GM18505 (cell line): ENCODE measurements around the gene NUP188.
"Not testable (repeated sequence)": the region's sequence is repeated elsewhere in the genome, so short reads cannot be mapped to it uniquely, and the experiment has no call there.

Experiments
- ATAC-seq: cut with Tn5 transposase; IDR thresholded peaks from one replicate; pipeline ENCODE4 v1.9.1; 2021; ENCODE audit not compliant: unreplicated experiment
- POLR2A ChIP-seq: IDR thresholded peaks from 4 replicates; pipeline ENCODE4 v1.6.1; 2011; ENCODE audit warnings: borderline replicate concordance; ENCODE audit not compliant: insufficient read depth, insufficient read length; ENCODE audit errors: extremely low read depth

Gene NUP188

DNA sequence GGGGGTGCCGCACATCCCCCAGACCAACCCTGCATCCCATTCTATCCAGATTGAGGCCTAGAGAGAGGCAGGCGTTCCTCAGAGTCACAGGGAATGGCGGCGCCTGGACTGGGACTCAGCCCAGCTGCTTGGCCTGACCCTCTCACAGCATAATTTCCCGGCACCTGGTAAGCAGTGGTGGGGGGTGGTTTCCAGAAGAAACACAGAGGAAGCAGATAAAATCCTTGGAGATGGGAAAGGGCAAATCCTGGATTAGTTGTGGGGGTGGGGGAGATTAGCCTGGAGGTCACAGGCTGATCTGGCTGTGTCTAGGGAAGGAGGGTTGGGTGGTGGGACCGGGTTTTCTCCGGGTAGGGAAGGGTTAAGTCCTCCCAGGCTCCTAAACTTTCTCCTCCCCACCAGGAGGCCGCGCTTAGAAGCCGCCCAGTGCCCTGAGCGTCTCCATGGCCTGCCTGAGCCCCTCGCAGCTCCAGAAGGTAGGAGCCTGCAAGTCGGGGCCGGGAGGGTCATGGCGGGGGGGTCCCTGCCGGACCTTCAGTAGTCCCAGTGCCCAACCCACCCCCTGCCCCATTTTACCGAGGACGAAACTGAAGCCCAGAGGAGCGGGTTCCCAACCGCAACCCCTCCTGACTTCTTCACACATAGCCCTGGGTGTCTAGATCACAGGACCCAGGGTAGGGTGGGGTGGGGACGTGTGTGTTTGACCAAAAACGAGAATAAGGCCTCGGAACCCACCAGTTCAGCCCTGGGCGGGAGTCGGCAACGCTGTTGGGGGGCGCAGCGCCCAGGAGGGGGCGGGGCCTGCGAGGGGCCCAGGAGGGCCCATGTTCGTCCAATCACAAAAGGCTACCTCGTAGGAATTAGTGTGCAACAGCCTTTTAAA lies 25.4 kb upstream of the NUP188 start:
- no peak for TF ChIP-seq POLR2A
- no peak for ATAC-seq

DNA sequence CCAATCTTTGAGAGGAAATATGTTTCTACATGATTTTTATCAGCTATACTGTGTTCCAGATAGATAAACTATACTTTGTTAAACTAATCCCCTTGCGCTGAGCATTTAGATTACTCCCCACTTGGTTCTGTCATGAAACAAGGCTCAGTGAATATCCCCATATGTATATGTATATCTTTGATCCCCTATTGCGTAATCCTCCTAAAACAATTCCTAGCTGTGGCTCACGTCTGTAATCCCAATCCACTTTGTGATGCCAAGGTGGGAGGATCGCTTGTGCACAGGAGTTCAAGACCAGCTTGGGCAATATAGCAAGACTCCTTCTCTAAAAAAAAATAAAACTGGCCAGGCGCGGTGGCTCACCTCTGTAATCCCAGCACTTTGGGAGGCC lies 24.0 kb upstream of the NUP188 start:
- no peak for ATAC-seq
- no peak for TF ChIP-seq POLR2A

DNA sequence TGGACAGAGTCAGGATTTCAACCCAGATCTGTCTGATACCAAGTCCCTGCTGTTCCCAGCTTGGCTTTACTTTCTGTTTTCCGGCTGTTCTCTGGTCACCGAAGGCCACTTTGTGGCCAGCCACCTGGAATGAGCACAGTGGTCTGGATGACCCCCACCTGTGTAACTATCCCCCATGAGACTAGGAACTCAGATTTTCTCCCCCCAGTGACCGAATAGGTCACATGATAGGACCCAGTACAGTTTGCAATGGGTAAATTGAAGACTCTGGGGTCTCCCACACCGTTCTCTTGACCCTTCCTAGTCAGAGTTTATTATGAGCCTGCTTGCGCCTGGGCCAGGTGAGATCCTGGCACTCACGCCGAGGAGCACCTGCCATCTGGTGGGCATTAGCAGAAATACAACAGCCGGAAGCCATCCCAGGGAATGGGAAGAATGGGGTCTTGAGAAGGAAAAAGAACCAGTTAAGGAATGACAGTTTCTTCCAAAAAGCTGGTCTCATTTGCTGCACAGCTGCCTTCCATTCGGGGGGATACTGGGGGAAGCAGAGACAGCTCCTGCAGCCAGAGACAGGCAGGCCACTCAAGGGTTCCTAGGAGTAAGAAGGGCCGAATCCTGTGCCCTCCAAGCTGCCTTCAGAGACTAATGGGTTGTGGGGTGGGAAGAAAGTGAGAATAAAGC lies 19.6 kb upstream of the NUP188 start:
- no peak for ATAC-seq
- no peak for TF ChIP-seq POLR2A

DNA sequence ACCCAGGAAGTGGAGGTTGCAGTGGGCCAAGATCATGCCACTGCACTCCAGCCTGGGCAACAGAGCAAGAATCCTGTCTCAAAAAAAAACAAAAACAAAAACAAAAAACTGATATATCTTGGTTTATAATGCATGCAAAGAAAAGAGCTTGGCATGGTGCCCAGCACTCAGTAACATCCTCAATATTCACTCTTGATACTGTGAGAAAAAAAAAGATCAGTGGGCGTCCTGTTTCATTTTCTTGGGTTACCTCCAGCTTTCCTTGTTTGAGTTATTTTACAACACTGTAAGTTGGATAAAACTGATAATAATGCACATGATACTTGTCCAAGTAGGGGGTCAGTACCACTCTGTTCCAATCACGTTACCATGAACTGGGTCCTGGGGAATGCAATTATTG lies 18.9 kb upstream of the NUP188 start:
- no peak for ATAC-seq
- TF ChIP-seq POLR2A = no peak

DNA sequence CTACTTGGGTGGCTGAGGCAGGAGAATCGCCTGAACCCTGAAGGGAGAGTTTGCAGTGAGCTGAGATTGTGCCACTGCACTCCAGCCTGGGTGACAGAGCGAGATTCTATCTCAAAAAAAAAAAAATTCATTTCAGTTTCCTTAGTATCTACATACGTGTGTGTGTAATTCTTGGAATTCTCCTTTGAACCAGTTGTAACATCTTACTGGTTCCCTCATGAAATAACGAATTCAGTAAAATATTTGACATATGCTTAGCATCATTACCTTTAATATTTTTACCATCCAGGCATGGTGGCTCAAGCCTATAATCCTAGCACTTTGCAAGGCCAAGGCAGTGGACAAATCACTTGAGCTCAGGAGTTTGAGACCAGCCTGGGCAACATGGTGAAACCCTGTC lies 17.9 kb upstream of the NUP188 start:
- no peak for ATAC-seq
- TF ChIP-seq POLR2A = no peak

DNA sequence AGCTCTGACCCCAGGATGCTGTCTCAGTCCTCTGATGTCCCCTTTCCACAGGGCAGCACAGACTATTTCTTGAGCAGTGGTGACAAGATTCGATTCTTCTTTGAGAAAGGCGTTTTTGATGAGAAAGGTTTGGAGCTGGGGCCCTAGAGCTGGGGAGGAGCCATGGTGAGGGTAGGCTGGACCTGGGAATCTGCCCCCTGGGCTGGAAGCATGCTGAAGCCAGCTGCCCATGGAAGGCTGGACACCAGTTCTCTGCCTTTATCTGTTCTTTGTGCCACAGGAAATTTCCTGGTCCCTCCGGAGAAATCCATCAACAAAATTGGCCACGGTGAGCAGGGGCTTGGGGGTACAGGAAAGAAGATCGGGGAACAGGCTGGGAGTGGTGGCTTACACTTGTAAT lies 13.8 kb upstream of the NUP188 start:
- TF ChIP-seq POLR2A = no peak
- no peak for ATAC-seq

DNA sequence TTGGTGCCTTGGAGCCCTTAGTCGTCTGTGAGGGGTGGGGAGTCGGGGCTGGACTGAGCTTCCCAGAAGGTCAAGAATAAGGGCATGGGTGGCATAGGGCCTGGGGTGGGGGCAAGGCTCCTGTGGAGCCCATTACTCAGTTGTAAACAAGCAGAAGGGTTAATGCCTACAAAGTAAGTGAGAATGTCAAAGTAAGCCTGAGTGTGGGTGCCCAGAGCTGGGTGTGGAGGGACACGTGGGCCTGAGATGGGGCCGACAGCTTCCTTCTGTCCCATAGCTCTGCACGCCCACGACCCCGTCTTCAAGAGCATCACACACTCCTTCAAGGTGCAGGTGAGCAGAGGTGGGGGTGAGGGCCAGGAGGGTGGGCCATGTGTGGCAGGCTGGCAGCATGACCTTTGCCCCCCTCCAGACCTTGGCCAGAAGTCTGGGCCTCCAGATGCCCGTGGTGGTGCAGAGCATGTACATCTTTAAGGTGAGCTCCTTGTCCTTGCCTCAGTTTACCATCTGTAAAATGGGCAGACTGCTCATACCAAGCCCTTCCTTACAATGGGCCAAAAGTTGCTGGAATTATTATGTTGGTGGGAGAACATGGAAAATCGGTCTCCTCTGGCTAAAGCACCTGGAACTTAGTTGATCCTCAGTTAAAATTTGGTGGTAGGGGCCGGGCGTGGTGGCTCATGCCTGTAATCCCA lies 11.2 kb upstream of the NUP188 start:
- TF ChIP-seq POLR2A = no peak
- no peak for ATAC-seq

DNA sequence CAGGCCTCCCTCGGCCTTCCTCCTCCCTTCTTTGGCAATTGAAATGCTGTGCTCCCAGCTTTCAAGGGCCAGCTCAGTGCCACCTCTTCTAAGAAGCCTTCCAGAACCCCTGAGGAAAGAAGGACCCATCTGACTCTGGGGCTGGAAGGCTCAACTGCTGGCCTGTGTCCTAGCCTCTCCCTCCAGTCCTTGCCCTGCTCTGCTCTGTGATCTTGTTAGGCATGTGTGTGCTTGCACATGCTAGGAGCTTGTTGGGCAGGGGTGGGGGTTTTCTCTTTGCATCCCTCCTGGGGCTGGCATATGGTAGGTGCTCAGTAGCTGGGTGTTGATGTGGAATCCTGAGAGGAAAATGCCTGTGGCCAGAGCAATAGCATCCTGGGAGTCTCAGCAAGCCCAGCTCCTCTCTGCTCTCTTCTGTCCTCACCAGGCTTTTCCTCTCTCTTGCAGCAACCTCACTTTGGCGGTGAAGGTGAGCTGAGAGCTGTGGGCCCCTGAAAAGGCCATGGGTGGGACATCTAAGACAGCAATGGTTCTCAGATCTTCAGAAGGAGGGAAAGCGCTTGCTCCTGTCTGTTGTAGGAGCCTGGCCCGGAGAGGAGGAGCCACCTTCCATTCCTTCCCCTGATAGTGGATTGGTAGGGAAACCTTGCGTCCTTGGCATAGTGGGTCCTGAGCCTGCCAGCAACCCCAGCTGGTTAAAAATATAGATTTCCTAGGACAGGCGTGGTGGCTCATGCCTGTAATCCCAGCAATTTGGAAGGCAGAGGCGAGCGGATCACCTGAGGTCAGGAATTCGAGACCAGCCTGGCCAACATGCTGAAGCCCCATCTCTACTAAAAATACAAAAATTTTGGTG lies 10.0 kb upstream of the NUP188 start:
- no peak for ATAC-seq
- TF ChIP-seq POLR2A = no peak

DNA sequence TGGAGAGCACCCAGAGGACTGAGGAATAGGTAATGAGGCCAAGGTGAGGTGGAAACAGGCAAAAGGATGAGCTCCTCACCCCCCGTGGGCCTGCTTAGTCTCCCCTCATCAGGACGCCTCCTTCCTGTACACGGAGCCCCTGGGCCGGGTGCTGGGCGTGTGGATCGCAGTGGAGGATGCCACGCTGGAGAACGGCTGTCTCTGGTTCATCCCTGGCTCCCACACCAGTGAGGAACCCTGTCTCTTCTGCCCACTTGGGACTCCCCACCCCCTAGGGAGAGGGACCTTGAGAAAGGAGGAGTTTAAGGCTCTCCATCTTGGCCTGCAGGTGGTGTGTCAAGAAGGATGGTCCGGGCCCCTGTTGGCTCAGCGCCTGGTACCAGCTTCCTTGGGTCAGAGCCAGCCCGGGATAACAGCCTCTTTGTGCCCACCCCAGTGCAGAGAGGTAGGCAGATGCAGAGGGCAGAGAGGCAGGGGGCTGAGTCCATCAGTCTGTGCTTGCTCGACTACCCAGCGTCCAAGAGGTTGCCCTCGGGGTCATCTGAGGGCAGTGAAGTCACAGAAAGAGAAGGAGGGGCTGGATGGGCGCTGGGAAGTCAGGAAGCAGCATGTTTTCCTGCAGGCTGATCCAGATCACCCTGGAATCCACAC lies 7.1 kb upstream of the NUP188 start:
- no peak for TF ChIP-seq POLR2A
- no peak for ATAC-seq

DNA sequence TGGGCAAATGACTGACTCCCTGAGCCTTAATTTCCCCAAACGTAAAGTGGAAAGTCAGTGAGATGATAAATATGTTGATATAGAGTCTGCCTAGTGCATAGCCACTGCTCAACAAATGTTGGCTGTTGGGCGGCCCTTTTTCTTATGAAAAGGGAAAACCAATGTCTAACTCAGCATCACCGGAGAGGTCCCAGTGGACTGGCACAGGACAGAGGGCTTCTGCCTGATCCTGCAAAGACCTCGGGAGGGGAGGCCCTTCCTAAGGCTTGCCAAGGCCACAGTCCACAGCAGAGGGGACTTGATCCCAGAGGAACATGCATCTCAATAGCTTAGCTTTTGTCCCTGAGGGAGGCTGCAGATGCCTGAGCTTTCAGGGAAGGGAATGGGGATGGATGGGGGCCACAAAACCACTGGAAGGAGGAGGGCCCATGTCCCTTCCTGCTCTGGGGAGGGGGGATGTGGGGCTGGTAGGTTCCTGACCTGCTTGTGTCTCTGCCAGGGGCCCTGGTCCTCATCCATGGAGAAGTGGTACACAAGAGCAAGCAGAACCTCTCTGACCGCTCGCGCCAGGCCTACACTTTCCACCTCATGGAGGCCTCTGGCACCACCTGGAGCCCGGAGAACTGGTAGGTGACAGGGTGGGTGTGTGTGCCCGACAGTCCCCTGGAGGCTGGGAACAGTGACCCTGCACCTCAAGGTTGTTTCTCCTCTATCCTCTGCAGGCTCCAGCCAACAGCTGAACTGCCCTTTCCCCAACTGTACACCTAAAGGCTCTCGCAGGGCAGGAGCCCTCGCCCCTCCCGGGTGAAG lies 6.3 kb upstream of the NUP188 start:
- ATAC-seq = no peak

DNA sequence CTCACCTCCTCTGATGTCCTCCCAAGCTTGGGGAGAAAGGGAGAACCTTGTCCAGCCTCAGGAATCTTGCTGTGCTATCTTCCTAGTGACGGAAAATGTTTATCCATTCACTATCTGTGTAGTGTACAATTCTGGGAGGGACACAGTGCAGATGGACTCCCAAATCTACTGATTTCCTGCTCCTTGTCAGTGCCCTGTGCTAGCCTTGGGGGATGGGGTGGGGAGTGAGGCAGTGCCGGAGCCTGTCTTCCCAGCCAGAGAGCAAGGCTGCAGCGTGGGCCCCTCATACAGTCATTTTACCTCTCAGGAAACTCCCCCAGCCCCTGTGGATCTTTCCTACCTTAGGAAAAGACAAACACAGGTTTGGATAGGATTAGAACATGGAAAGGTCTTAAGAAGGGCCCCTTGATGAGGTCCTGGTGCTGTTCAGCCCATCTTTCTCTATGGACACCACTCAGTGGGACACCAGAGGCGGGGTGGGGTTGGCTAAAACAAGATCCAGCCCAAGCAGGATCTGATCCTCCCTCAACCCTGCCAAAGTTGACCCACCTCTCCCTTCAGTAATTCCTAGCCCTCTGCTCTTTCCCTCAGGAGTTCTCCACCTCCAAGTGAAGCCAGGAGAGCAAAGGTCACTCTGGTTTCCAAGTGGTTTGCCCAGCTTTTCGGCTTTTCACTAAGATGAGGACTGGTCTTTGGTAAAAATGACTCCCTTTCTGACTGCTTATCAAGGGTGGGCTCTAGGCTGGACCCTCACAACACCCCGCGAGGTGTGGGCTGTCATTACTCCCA lies 3.5 kb upstream of the NUP188 start:
- no peak for ATAC-seq
- no peak for TF ChIP-seq POLR2A

More for the DNA sequence above, 6.3 kb upstream of the NUP188 start:
- TF ChIP-seq POLR2A = no peak

DNA sequence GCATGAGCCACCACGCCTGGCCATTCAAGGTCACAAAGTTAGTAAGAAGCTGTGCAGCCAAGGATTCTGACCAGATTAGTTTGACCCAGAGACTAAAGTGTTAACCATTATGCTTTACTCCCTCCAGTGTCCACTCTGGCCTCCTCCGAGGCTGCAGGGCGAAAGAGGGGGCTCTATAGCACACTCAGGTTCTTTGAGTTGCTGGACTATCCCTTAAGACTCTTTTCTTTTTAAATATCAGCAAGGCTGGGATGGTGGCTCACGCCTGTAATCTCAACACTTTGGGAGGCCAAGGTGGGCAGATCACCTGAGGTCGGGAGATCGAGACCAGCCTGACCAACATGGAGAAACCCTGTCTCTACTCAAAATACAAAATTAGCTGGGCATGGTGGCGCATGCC lies 2.5 kb upstream of the NUP188 start:
- not testable (repeated sequence) for ATAC-seq
